Neural progenitor cell (in vitro differentiated cells): ENCODE results near the gene OPRL1. TPM values are rescaled to one million over a fixed set of nuclear protein-coding genes. Genes with fewer than 3 reads are reported as not detected.

ENCODE experiments used
- DNase-seq: peaks from one replicate; pipeline ENCODE4 v3.0.0-alpha.2; 2016; ENCODE audit warnings: low spot score
- H2AFZ ChIP-seq: fragments of 200-600 bp; sonication (generic); replicated peaks from 2 replicates; pipeline ENCODE4 v1.6.1; 2016; ENCODE audit warnings: antibody characterized with exemption
- H3F3A ChIP-seq: fragments of 200-600 bp; sonication (generic); 2 replicates; pipeline ENCODE4 v1.6.1; 2016; ENCODE audit warnings: antibody characterized with exemption, low read depth
- H3K27ac ChIP-seq: fragments of 200-600 bp; sonication (generic); 2 replicates; pipeline ENCODE4 v1.5.1; 2016; ENCODE audit warnings: mild to moderate bottlenecking
- H3K27me3 ChIP-seq: fragments of 200-600 bp; sonication (generic); 2 replicates; pipeline ENCODE4 v1.6.1; 2016; ENCODE audit warnings: mild to moderate bottlenecking, moderate library complexity
- H3K36me3 ChIP-seq: fragments of 200-600 bp; sonication (generic); 2 replicates; pipeline ENCODE4 v1.5.1; 2016
- H3K4me1 ChIP-seq: fragments of 200-600 bp; sonication (generic); 2 replicates; pipeline ENCODE4 v1.6.1; 2016; ENCODE audit warnings: mixed run types
- H3K4me2 ChIP-seq: fragments of 200-600 bp; sonication (generic); 2 replicates; pipeline ENCODE4 v1.6.1; 2016
- H3K4me3 ChIP-seq: fragments of 200-600 bp; sonication (generic); 2 replicates; pipeline ENCODE4 v1.5.1; 2016
- H3K79me2 ChIP-seq: fragments of 200-600 bp; sonication (generic); 2 replicates; pipeline ENCODE4 v1.6.1; 2016; ENCODE audit warnings: low read depth
- H3K9ac ChIP-seq: fragments of 200-600 bp; sonication (generic); 2 replicates; pipeline ENCODE4 v1.6.1; 2016
- H3K9me3 ChIP-seq: fragments of 200-600 bp; sonication (generic); 2 replicates; pipeline ENCODE4 v1.5.1; 2016; ENCODE audit warnings: low read depth
- H4K20me1 ChIP-seq: fragments of 200-600 bp; sonication (generic); 2 replicates; pipeline ENCODE4 v1.6.1; 2016; ENCODE audit warnings: low read depth
- H3K27ac Mint-ChIP-seq: 3 replicates; pipeline ENCODE4 v1.8.0; 2021; ENCODE audit warnings: mixed read lengths
- H3K27me3 Mint-ChIP-seq: 2 replicates; pipeline ENCODE4 v1.8.0; 2022; ENCODE audit warnings: low read depth, mild to moderate bottlenecking, inconsistent platforms, moderate library complexity, mixed read lengths; ENCODE audit not compliant: insufficient read depth
- H3K36me3 Mint-ChIP-seq: 3 replicates; pipeline ENCODE4 v1.8.0; 2021; ENCODE audit warnings: mixed read lengths
- H3K4me1 Mint-ChIP-seq: 3 replicates; pipeline ENCODE4 v1.8.0; 2021; ENCODE audit warnings: mixed read lengths
- H3K4me3 Mint-ChIP-seq: 3 replicates; pipeline ENCODE4 v1.8.0; 2021; ENCODE audit warnings: mild to moderate bottlenecking, moderate library complexity, mixed read lengths
- H3K9me3 Mint-ChIP-seq: 3 replicates; pipeline ENCODE4 v1.8.0; 2020; ENCODE audit warnings: mixed read lengths
- EZH2 ChIP-seq: fragments of 200-600 bp; sonication (generic); IDR thresholded peaks from 2 replicates; pipeline ENCODE4 v1.6.1; 2017; ENCODE audit warnings: antibody characterized with exemption, mild to moderate bottlenecking, moderate library complexity
- EZH2phosphoT487 ChIP-seq: fragments of 200-600 bp; sonication (generic); IDR thresholded peaks from 2 replicates; pipeline ENCODE4 v1.6.1; 2017; ENCODE audit warnings: antibody characterized with exemption
- total RNA-seq: library from RNA; depleted of rRNA; stranded (reverse); fragments of >200 nt; gene quantifications from 2 replicates; pipeline ENCODE4 v1.2.3, GENCODE V29; 2015; ENCODE audit warnings: low replicate concordance
- TF ChIP-seq, protein P1 (sequence below): fragments of 200-600 bp; sonication (generic); IDR thresholded peaks from 2 replicates; pipeline ENCODE4 v1.5.1; 2017; ENCODE audit warnings: antibody characterized with exemption, mild to moderate bottlenecking

The OPRL1 gene
- total RNA-seq, 1 donor from 2014 or later = 1.3 TPM

DNA sequence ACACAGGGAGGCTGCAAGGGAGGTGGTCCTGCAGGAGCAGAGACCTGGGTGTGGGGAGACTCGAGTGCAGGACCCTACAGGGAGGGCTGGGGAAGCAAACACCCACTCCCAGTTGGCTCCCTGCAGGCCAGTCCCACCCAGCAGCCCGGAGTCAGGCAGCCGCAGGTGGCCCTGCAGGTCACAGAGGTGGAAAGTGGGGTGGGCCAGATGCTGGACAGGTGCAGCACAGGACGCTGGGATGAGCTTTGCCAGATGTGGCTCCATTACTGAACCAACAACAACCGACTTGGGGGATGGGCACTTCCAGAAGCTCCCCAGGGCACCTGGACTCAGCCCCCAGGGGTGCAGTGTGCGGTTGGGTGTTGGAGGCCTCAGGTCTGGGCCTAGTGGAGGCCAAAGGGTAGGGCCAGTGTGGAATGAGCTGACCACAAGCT is 57.7 kb downstream of the OPRL1 start:
- Histone ChIP-seq H4K20me1 (no peaks in the 10 kb centered on the region), H3K9ac (no peak overlapping the region), H2AFZ (no peak overlapping the region), H3K79me2 (no peaks in the 10 kb centered on the region), H3K4me1 (peaks cover 28% of the 10 kb centered on the region), H3K9me3 (no peaks in the 10 kb centered on the region), H3F3A (peaks cover 12% of the 10 kb centered on the region), H3K27me3 (no peaks in the 10 kb centered on the region), H3K4me2 (no peak overlapping the region), H3K4me3 (no peak overlapping the region), H3K36me3 (no peaks in the 10 kb centered on the region), H3K27ac (no peak overlapping the region)
- DNase-seq = no peak
- H3K36me3 Mint-ChIP-seq = no peaks in the 10 kb centered on the region
- peaks cover 28% of the 10 kb centered on the region for H3K4me1 Mint-ChIP-seq
- TF ChIP-seq EZH2phosphoT487 (no peak), EZH2 (no peak)
- TF ChIP-seq, protein P1, sequence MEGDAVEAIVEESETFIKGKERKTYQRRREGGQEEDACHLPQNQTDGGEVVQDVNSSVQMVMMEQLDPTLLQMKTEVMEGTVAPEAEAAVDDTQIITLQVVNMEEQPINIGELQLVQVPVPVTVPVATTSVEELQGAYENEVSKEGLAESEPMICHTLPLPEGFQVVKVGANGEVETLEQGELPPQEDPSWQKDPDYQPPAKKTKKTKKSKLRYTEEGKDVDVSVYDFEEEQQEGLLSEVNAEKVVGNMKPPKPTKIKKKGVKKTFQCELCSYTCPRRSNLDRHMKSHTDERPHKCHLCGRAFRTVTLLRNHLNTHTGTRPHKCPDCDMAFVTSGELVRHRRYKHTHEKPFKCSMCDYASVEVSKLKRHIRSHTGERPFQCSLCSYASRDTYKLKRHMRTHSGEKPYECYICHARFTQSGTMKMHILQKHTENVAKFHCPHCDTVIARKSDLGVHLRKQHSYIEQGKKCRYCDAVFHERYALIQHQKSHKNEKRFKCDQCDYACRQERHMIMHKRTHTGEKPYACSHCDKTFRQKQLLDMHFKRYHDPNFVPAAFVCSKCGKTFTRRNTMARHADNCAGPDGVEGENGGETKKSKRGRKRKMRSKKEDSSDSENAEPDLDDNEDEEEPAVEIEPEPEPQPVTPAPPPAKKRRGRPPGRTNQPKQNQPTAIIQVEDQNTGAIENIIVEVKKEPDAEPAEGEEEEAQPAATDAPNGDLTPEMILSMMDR = no peak
- no peak overlapping the region for H3K4me3 Mint-ChIP-seq
- peaks cover 14% of the 10 kb centered on the region for H3K27me3 Mint-ChIP-seq
- no peaks in the 10 kb centered on the region for H3K9me3 Mint-ChIP-seq
- no peak overlapping the region for H3K27ac Mint-ChIP-seq

DNA sequence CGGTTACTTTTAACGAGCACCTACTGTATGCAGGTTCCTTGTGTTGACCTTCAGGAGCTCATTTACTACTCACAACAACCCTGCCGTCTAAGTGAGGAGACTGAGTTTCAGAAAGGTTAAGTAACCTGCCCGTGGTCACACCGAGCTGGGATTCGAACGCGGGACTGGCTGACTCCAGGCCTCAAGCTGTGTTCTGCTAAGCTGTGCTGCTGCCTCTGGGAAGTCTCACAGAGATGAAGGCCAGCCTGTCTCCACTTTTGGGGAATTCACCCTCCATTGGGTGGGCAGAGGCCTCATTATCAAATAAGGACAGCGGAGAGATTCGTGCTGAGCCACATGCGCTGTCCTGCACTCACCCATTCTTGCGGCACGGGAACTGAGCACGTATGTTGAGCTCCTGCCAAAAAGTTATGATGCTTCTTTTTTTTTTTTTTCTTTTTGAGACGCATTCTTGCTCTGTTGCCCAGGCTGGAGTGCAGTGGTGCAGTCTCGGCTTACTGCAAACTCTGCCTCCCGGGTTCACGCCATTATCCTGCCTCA is 58.5 kb downstream of the OPRL1 start:
- peaks cover 15% of the 10 kb centered on the region for H3F3A ChIP-seq
- H3K27me3 ChIP-seq = no peaks in the 10 kb centered on the region
- H3K4me2 ChIP-seq = no peak overlapping the region
- no peak for TF ChIP-seq EZH2phosphoT487
- TF ChIP-seq EZH2 = no peak
- TF ChIP-seq, protein P1 = no peak
- no peaks in the 10 kb centered on the region for H3K79me2 ChIP-seq
- H4K20me1 ChIP-seq = no peaks in the 10 kb centered on the region
- H3K27ac Mint-ChIP-seq = no peak overlapping the region
- no peak overlapping the region for H3K27ac ChIP-seq
- H3K9me3 Mint-ChIP-seq = no peaks in the 10 kb centered on the region
- H3K4me3 ChIP-seq = no peak overlapping the region
- peaks cover 19% of the 10 kb centered on the region for H3K27me3 Mint-ChIP-seq
- H3K36me3 Mint-ChIP-seq = no peaks in the 10 kb centered on the region
- no peak overlapping the region for H3K9ac ChIP-seq
- peaks cover 36% of the 10 kb centered on the region for H3K4me1 Mint-ChIP-seq
- no peaks in the 10 kb centered on the region for H3K36me3 ChIP-seq
- H3K4me3 Mint-ChIP-seq = no peak overlapping the region
- no peak for DNase-seq
- no peaks in the 10 kb centered on the region for H3K9me3 ChIP-seq
- peaks cover 35% of the 10 kb centered on the region for H3K4me1 ChIP-seq
- H2AFZ ChIP-seq = no peak overlapping the region

DNA sequence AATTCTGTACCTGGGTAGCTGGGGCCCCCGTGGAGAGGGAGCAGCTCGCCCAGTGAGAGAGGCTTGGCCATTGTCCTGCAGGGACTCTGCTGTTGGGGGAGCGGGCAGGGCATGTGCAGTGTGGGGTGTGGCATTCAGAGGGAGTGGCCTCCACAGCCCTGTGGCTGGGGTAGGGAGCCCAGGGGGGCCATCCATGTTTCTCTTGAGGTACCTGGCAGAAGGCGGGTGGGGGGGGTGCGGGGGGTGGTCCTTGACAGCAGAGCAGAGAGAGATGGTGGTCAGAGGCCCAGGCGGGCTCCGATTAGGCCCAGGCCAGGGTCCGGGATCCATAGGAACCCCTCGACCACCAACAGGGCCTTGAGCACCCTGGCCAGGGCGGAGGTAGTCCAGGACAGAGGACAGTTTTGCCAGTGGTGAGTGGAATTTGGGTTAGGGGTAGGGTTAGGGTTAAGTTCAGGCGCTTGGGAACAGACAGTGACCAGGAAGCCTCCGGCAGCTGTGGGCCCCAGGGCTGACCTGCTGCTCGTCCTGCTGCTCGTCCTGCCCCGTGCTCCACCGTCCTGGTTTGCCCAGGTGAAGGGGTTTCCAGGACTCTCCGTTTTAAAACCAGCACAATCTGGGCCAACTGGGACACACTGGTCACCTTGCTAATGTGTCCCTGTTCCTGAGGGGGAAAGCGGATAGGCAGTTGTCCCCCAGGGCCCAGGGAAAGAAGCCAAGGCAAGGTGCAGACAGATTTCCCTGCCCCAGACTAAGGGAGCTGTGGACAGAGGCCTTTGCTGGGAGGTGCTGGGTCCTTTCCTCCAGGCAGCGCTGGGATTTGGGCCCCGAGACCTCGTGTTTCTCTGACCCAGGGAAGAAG is 59.5 kb downstream of the OPRL1 start:
- peaks cover 25% of the 10 kb centered on the region for H3F3A ChIP-seq
- H3K4me2 ChIP-seq = peak overlapping the region; percentile 45
- no peak overlapping the region for H3K27ac ChIP-seq
- H3K4me3 Mint-ChIP-seq = no peak overlapping the region
- H4K20me1 ChIP-seq = no peaks in the 10 kb centered on the region
- H3K4me1 ChIP-seq = peaks cover 36% of the 10 kb centered on the region
- H3K27ac Mint-ChIP-seq = peak overlapping the region; percentile 40
- peaks cover 6% of the 10 kb centered on the region for H3K9me3 Mint-ChIP-seq
- H3K9me3 ChIP-seq = no peaks in the 10 kb centered on the region
- no peaks in the 10 kb centered on the region for H3K79me2 ChIP-seq
- TF ChIP-seq EZH2 (no peak), EZH2phosphoT487 (no peak)
- TF ChIP-seq, protein P1 = no peak
- DNase-seq = no peak
- H3K4me3 ChIP-seq = no peak overlapping the region
- peaks cover 39% of the 10 kb centered on the region for H3K4me1 Mint-ChIP-seq
- no peaks in the 10 kb centered on the region for H3K36me3 Mint-ChIP-seq
- no peaks in the 10 kb centered on the region for H3K36me3 ChIP-seq
- no peak overlapping the region for H2AFZ ChIP-seq
- no peak overlapping the region for H3K9ac ChIP-seq
- no peaks in the 10 kb centered on the region for H3K27me3 ChIP-seq
- H3K27me3 Mint-ChIP-seq = peaks cover 19% of the 10 kb centered on the region
